HCT116 (cell line): ENCODE measurements around the gene DDR1.

Source experiments
- CBX3 ChIP-seq: IDR thresholded peaks from 2 replicates; pipeline ENCODE4 v1.6.1; 2012; ENCODE audit warnings: low read depth
- CTCF ChIP-seq, 3 experiments: fragments of 200-600 bp in 1 of 3; sonication (generic) in 1 of 3; IDR thresholded peaks in 2 of 3; conservative IDR thresholded peaks in 1 of 3; 2 replicates each; pipeline ENCODE4 v1.5.1; 2012 to 2017; ENCODE audit warnings: low read depth in 2 of 3, low read length in 2 of 3, antibody characterized with exemption in 1 of 3, borderline replicate concordance in 1 of 3, control low read depth in 1 of 3, mild to moderate bottlenecking in 1 of 3, mixed read lengths in 1 of 3, mixed run types in 1 of 3, moderate library complexity in 1 of 3; ENCODE audit not compliant: insufficient read depth in 1 of 3
- EGR1 ChIP-seq: IDR thresholded peaks from 2 replicates; pipeline ENCODE4 v1.6.1; 2012; ENCODE audit warnings: low read depth
- EZH2 ChIP-seq: fragments of 200-600 bp; sonication (generic); IDR thresholded peaks from 2 replicates; pipeline ENCODE4 v1.6.1; 2017; ENCODE audit warnings: antibody characterized with exemption, mixed run types
- EZH2phosphoT487 ChIP-seq: fragments of 200-600 bp; IDR thresholded peaks from 2 replicates; pipeline ENCODE4 v1.6.1; 2018; ENCODE audit warnings: antibody characterized with exemption, borderline replicate concordance
- POLR2A ChIP-seq: IDR thresholded peaks from 2 replicates; pipeline ENCODE4 v1.7.0; 2011; ENCODE audit warnings: borderline replicate concordance; ENCODE audit not compliant: insufficient read depth, insufficient read length; ENCODE audit errors: extremely low read depth
- POLR2AphosphoS5 ChIP-seq: IDR thresholded peaks from 2 replicates; pipeline ENCODE4 v1.6.1; 2011; ENCODE audit warnings: mild to moderate bottlenecking, low read depth, low read length, moderate library complexity
- RAD21 ChIP-seq: IDR thresholded peaks from 2 replicates; pipeline ENCODE4 v1.6.1; 2012; ENCODE audit warnings: low read depth, mild to moderate bottlenecking
- SRF ChIP-seq: IDR thresholded peaks from 2 replicates; pipeline ENCODE4 v1.6.1; 2012; ENCODE audit warnings: low read depth
- ZNF274 ChIP-seq: fragments of 200-500 bp; sonication (Bioruptor generic); IDR thresholded peaks from 2 replicates; pipeline ENCODE4 v1.6.1; 2014; ENCODE audit warnings: mild to moderate bottlenecking, low read depth, low read length, inconsistent platforms

GRCh38 chr6:30948811-30949210, 64.5 kb downstream of the DDR1 start:
- TF ChIP-seq RAD21 (no peak), POLR2AphosphoS5 (no peak), SRF (no peak), CTCF (IDR thresholded peaks at IDR 0.05 in 2 of 3, conservative IDR thresholded peaks at IDR 0.05 in 1 of 3; ENCODE audit: borderline replicate concordance in 1 of 3, insufficient read depth in 1 of 3, low read depth in 2 of 3, low read length in 2 of 3) (no peak), EZH2 (no peak), POLR2A (no peak), CBX3 (no peak), EZH2phosphoT487 (no peak), ZNF274 (no peak), EGR1 (no peak)
